ENCODE data around the gene OCLN.
"Not testable (repeated sequence)": the region's sequence is repeated elsewhere in the genome, so short reads cannot be mapped to it uniquely, and the experiment has no call there.

The OCLN gene

GRCh38 chr5:69484891-69485290, 7.7 kb upstream of the OCLN start:
- no peak for DNase-seq
- in situ Hi-C loops (cut with HindIII; ENCODE audit: low pct_ligation_motif_present, low pct_unique_long_range_greater_than_20kb, low sequenced_read_pairs) = no loop called here

- no peak for DNase-seq
- in situ Hi-C loops (cut with HindIII; ENCODE audit: low pct_ligation_motif_present, low pct_unique_long_range_greater_than_20kb, low sequenced_read_pairs) = no loop called here
Observed at GRCh38 chr5:69485471-69485870, 7.1 kb upstream of the OCLN start.

GRCh38 chr5:69489246-69489645, 3.3 kb upstream of the OCLN start:
- in situ Hi-C loops (cut with HindIII; ENCODE audit: low pct_ligation_motif_present, low pct_unique_long_range_greater_than_20kb, low sequenced_read_pairs) = no loop called here

GRCh38 chr5:69491027-69491426, 1.6 kb upstream of the OCLN start:
- in situ Hi-C loops (cut with HindIII; ENCODE audit: low pct_ligation_motif_present, low pct_unique_long_range_greater_than_20kb, low sequenced_read_pairs) = no loop called here
- DNase-seq = no peak

More at GRCh38 chr5:69489246-69489645, 3.3 kb upstream of the OCLN start:
- no peak for DNase-seq

GRCh38 chr5:69491838-69492390, 676 bp upstream of the OCLN start:
- no peak for DNase-seq
- in situ Hi-C loops (cut with HindIII; ENCODE audit: low pct_ligation_motif_present, low pct_unique_long_range_greater_than_20kb, low sequenced_read_pairs) = no loop called here

GRCh38 chr5:69492923-69493395, 369 bp downstream of the OCLN start:
- in situ Hi-C loops (cut with HindIII; ENCODE audit: low pct_ligation_motif_present, low pct_unique_long_range_greater_than_20kb, low sequenced_read_pairs) = no loop called here
- DNase-seq = peak; percentile 49

GRCh38 chr5:69493396-69494133, 975 bp downstream of the OCLN start:
- DNase-seq = peak; percentile 74
- in situ Hi-C loops (cut with HindIII; ENCODE audit: low pct_ligation_motif_present, low pct_unique_long_range_greater_than_20kb, low sequenced_read_pairs) = no loop called here

- DNase-seq = no peak
Observed at GRCh38 chr5:69494452-69494851, 1.9 kb downstream of the OCLN start.

GRCh38 chr5:69497006-69497520, 4.5 kb downstream of the OCLN start:
- DNase-seq = no peak
- in situ Hi-C loops (cut with HindIII; ENCODE audit: low pct_ligation_motif_present, low pct_unique_long_range_greater_than_20kb, low sequenced_read_pairs) = no loop called here

More at GRCh38 chr5:69494452-69494851, 1.9 kb downstream of the OCLN start:
- in situ Hi-C loops (cut with HindIII; ENCODE audit: low pct_ligation_motif_present, low pct_unique_long_range_greater_than_20kb, low sequenced_read_pairs) = no loop called here

GRCh38 chr5:69498384-69498783, 5.8 kb downstream of the OCLN start:
- in situ Hi-C loops (cut with HindIII; ENCODE audit: low pct_ligation_motif_present, low pct_unique_long_range_greater_than_20kb, low sequenced_read_pairs) = no loop called here
- no peak for DNase-seq

GRCh38 chr5:69502367-69502766, 9.8 kb downstream of the OCLN start:
- in situ Hi-C loops (cut with HindIII; ENCODE audit: low pct_ligation_motif_present, low pct_unique_long_range_greater_than_20kb, low sequenced_read_pairs) = no loop called here
- peak; percentile 15 for DNase-seq

- peak; percentile 12 for DNase-seq
- in situ Hi-C loops (cut with HindIII; ENCODE audit: low pct_ligation_motif_present, low pct_unique_long_range_greater_than_20kb, low sequenced_read_pairs) = no loop called here
Observed at GRCh38 chr5:69502767-69503488, 10.3 kb downstream of the OCLN start.

GRCh38 chr5:69504036-69504435, 11.4 kb downstream of the OCLN start:
- no peak for DNase-seq
- in situ Hi-C loops (cut with HindIII; ENCODE audit: low pct_ligation_motif_present, low pct_unique_long_range_greater_than_20kb, low sequenced_read_pairs) = no loop called here

- in situ Hi-C loops (cut with HindIII; ENCODE audit: low pct_ligation_motif_present, low pct_unique_long_range_greater_than_20kb, low sequenced_read_pairs) = no loop called here
- no peak for DNase-seq
Observed at GRCh38 chr5:69505306-69505705, 12.7 kb downstream of the OCLN start.

- no peak for DNase-seq
- in situ Hi-C loops (cut with HindIII; ENCODE audit: low pct_ligation_motif_present, low pct_unique_long_range_greater_than_20kb, low sequenced_read_pairs) = no loop called here
Observed at GRCh38 chr5:69509212-69509611, 16.6 kb downstream of the OCLN start.

GRCh38 chr5:69510694-69511093, 18.1 kb downstream of the OCLN start:
- in situ Hi-C loops (cut with HindIII; ENCODE audit: low pct_ligation_motif_present, low pct_unique_long_range_greater_than_20kb, low sequenced_read_pairs) = no loop called here
- DNase-seq = no peak

- no peak for DNase-seq
- in situ Hi-C loops (cut with HindIII; ENCODE audit: low pct_ligation_motif_present, low pct_unique_long_range_greater_than_20kb, low sequenced_read_pairs) = no loop called here
Observed at GRCh38 chr5:69512740-69513260, 20.2 kb downstream of the OCLN start.

GRCh38 chr5:69515570-69515969, 23.0 kb downstream of the OCLN start:
- in situ Hi-C loops (cut with HindIII; ENCODE audit: low pct_ligation_motif_present, low pct_unique_long_range_greater_than_20kb, low sequenced_read_pairs); DNase-seq: not testable (repeated sequence)

GRCh38 chr5:69516769-69517168, 24.2 kb downstream of the OCLN start:
- in situ Hi-C loops (cut with HindIII; ENCODE audit: low pct_ligation_motif_present, low pct_unique_long_range_greater_than_20kb, low sequenced_read_pairs) = no loop called here
- DNase-seq = peak; percentile 3
